K562 (cell line): ENCODE data around the gene PRMT7. TPM values are rescaled to one million over a fixed set of nuclear protein-coding genes. Genes with fewer than 3 reads are reported as not detected.

ENCODE experiments used
- ATAC-seq: fragments of 200-7000 bp; cut with Tn5 transposase; 3 replicates; pipeline ENCODE4 v1.9.1; 2020; ENCODE audit warnings: moderate library complexity
- BruUV-seq: library from RNA; stranded (reverse); fragments of 400-500 nt; replicated peaks from 2 replicates; lab custom pipeline; 2021; lab: Mats Ljungman, UMichigan
- CTCF ChIA-PET: fragments of 300-600 bp; formaldehyde crosslinking; extraction: SDS; loops from one replicate; lab custom pipeline; 2021; ENCODE audit warnings: low intra/inter-chr PET ratio; lab: Yijun Ruan, JAX
- POLR2A ChIA-PET: fragments of 300-600, 350-650 bp; sonication (Branson Sonifier 250); formaldehyde crosslinking; extraction: SDS; loops from one replicate; lab custom pipeline; 2021; ENCODE audit warnings: antibody characterized with exemption, inconsistent platforms; lab: Yijun Ruan, JAX
- DNase-seq, 4 experiments: peaks; one replicate each; pipeline versions ENCODE4 v3.0.0 to v3.0.0-alpha.2; 2011 to 2018; ENCODE audit warnings: low spot score in 3 of 4, mixed read lengths in 3 of 4; ENCODE audit errors: extremely low read depth in 1 of 4
- FAIRE-seq: peaks from 2 replicates; lab custom pipeline; 2011; peaks lifted over from hg19 to GRCh38; lab: Jason Lieb, UNC
- H2AFZ ChIP-seq: 2 replicates; pipeline ENCODE4 v1.6.0; 2011; ENCODE audit warnings: low read depth, low read length, control low read depth, inconsistent platforms
- H3K27ac ChIP-seq: fragments of 200-600 bp; 3 replicates; pipeline ENCODE4 v1.8.0; 2011; ENCODE audit warnings: low read depth, mild to moderate bottlenecking, control low read depth, inconsistent platforms, low read length, moderate library complexity, mixed read lengths; ENCODE audit errors: extremely low read depth
- H3K27me3 ChIP-seq, 2 experiments: fragments of 300-600 bp in 1 of 2; 2 replicates in 1 of 2; 3 replicates in 1 of 2; pipeline versions ENCODE4 v1.6.0 to v1.8.0; 2011; ENCODE audit warnings: inconsistent platforms in 2 of 2, low read length in 2 of 2, mild to moderate bottlenecking in 1 of 2, mixed read lengths in 1 of 2, moderate library complexity in 1 of 2; ENCODE audit not compliant: control insufficient read depth in 2 of 2, insufficient read depth in 2 of 2
- H3K36me3 ChIP-seq: fragments of 300-600 bp; 3 replicates; pipeline ENCODE4 v1.8.0; 2011; ENCODE audit warnings: mild to moderate bottlenecking, low read length, inconsistent platforms; ENCODE audit not compliant: control insufficient read depth, insufficient read depth
- H3K4me1 ChIP-seq, 2 experiments: fragments of 200-600 bp in 1 of 2; replicated peaks in 1 of 2; 2 replicates in 1 of 2; 3 replicates in 1 of 2; pipeline versions ENCODE4 v1.5.1 to v1.8.0; 2011; ENCODE audit warnings: inconsistent platforms in 2 of 2, low read length in 2 of 2, mild to moderate bottlenecking in 1 of 2, mixed read lengths in 1 of 2, moderate library complexity in 1 of 2; ENCODE audit not compliant: control insufficient read depth in 2 of 2, insufficient read depth in 2 of 2
- H3K4me2 ChIP-seq: 2 replicates; pipeline ENCODE4 v1.6.1; 2011; ENCODE audit warnings: low read length, control low read depth, inconsistent platforms, mixed read lengths; ENCODE audit not compliant: insufficient read depth
- H3K4me3 ChIP-seq: fragments of 200-600 bp; sonication (generic), shearing (Covaris generic); 2 replicates; pipeline ENCODE4 v1.5.1; 2016; ENCODE audit warnings: control low read depth, inconsistent platforms
- H3K79me2 ChIP-seq: fragments of 200-600 bp; 3 replicates; pipeline ENCODE4 v1.8.0; 2011; ENCODE audit warnings: low read length, inconsistent platforms; ENCODE audit not compliant: control insufficient read depth, insufficient read depth
- H3K9ac ChIP-seq, 2 experiments: 2 replicates each; pipeline versions ENCODE4 v1.6.0 to v1.6.1; 2011; ENCODE audit warnings: low read depth in 2 of 2, low read length in 2 of 2, control low read depth in 1 of 2, inconsistent platforms in 1 of 2, mild to moderate bottlenecking in 1 of 2, mixed read lengths in 1 of 2; ENCODE audit not compliant: insufficient read depth in 1 of 2
- H3K9me1 ChIP-seq: one replicate; pipeline ENCODE4 v1.6.0; 2011; ENCODE audit warnings: inconsistent platforms, mild to moderate bottlenecking, low read length, moderate library complexity; ENCODE audit not compliant: control insufficient read depth, insufficient read depth
- H3K9me3 ChIP-seq: replicated peaks from 2 replicates; pipeline ENCODE4 v1.5.1; 2011; ENCODE audit warnings: low read depth, low read length, inconsistent platforms; ENCODE audit not compliant: control insufficient read depth, insufficient read depth
- H4K20me1 ChIP-seq: replicated peaks from 2 replicates; pipeline ENCODE4 v1.6.1; 2011; ENCODE audit warnings: low read length, inconsistent platforms, mixed read lengths; ENCODE audit not compliant: control insufficient read depth, insufficient read depth
- GTF2B ChIP-seq: IDR thresholded peaks from 2 replicates; pipeline ENCODE4 v1.6.1; 2011; ENCODE audit not compliant: insufficient read length; ENCODE audit errors: extremely low read depth
- ID3 ChIP-seq, 2 experiments: fragments of 250-450 bp in 1 of 2; fragments of 450-650 bp in 1 of 2; sonication (Bioruptor Pico) in 1 of 2; IDR thresholded peaks; 2 replicates each; pipeline versions ENCODE4 v1.6.1 to v1.8.0; 2016 to 2021; ENCODE audit warnings: mild to moderate bottlenecking in 2 of 2, moderate library complexity in 2 of 2, missing compliant biosample characterization in 1 of 2, missing genetic modification characterization in 1 of 2
- POLR3G ChIP-seq: IDR thresholded peaks from 2 replicates; pipeline ENCODE4 v1.6.1; 2011; ENCODE audit not compliant: insufficient read length, insufficient replicate concordance; ENCODE audit errors: extremely low read depth
- ZNF57 ChIP-seq: fragments of 450-650 bp; formaldehyde crosslinking; IDR thresholded peaks from 2 replicates; pipeline ENCODE4 v1.4.0; 2020; ENCODE audit warnings: mild to moderate bottlenecking, moderate library complexity
- ZNF609 ChIP-seq: sonication (generic); formaldehyde crosslinking; IDR thresholded peaks from 2 replicates; pipeline ENCODE4 v1.8.1; 2023; ENCODE audit warnings: missing genetic modification reagents, mild to moderate bottlenecking, borderline replicate concordance
- WGBS: fragments of 100-300 bp; shearing (Covaris generic); methylation state at CpG from one replicate; pipeline ENCODE4 v1.1.6; 2016; ENCODE audit warnings: low coverage, mixed read lengths; ENCODE audit not compliant: insufficient coverage; ENCODE audit errors: missing lambda C conversion rate; 5-methylcytosine and 5-hydroxymethylcytosine counted together
- in situ Hi-C: fragments of 300-500 bp; cut with MboI; formaldehyde crosslinking; loops from 4 replicates; pipeline ENCODE4 v1.15.0; 2018; ENCODE audit warnings: inconsistent platforms, mixed read lengths
- intact Hi-C: fragments of 100-400 bp; cut with micrococcal nuclease; formaldehyde crosslinking; loops from 2 replicates; pipeline ENCODE4 v1.14.2; 2022
- polyA plus RNA-seq, 8 experiments: library from polyadenylated mRNA; depleted of rRNA in 4 of 8; stranded (reverse) in 5 of 8; unstranded in 3 of 8; fragments of >200 nt; fragmentation: Nextera tagmentation in 2 of 8; fragmentation: Illumina TruSeq in 1 of 8; extraction: Ambion mirVana in 2 of 8; extraction: Trizol in 1 of 8; gene quantifications; 2 replicates each; pipeline versions ENCODE4 v1.2.1 to v1.2.3, GENCODE V29; 2011 to 2014; ENCODE audit warnings: inconsistent platforms in 1 of 8, missing spikeins in 1 of 8
- total RNA-seq, 7 experiments: library from RNA; depleted of rRNA in 6 of 7; stranded (reverse); fragments of >200 nt in 6 of 7; fragmentation: Illumina TruSeq in 2 of 7; extraction: Trizol in 2 of 7; gene quantifications; 2 replicates each; pipeline versions ENCODE4 v1.2.1 to v1.2.3, GENCODE V29; 2011 to 2021; ENCODE audit warnings: low replicate concordance in 1 of 7

The PRMT7 gene
- total and polyA plus RNA-seq, 9 of the 15 experiments (the other 6 are each of a cell fraction or from before 2014, with no cell fraction given): 6.4 to 88.8 (median 73.1) TPM

GRCh38 chr16:68270353-68270752 is 40.5 kb upstream of the PRMT7 start (continued):
- TF ChIP-seq GTF2B: no peak
- no peak for TF ChIP-seq ZNF609 (CRISPR knock-in tag)

GRCh38 chr16:68272507-68273209 is 38.2 kb upstream of the PRMT7 start:
- ATAC-seq: no peak
- intact Hi-C loops: no loop called here

More at GRCh38 chr16:68272507-68273209, 38.2 kb upstream of the PRMT7 start:
- Histone ChIP-seq H4K20me1 (peaks cover 31% of the 10 kb centered on the region), H3K27me3 (no peaks in the 10 kb centered on the region), H3K36me3 (peaks cover 73% of the 10 kb centered on the region), H3K9me1 (no peaks in the 10 kb centered on the region), H2AFZ (no peak overlapping the region), H3K79me2 (peaks cover 61% of the 10 kb centered on the region), H3K9ac (no peak overlapping the region; a peak in 1 of 4 replicates), H3K4me3 (no peak overlapping the region), H3K4me1 (peaks cover 2 to 12% of the 10 kb centered on the region in 2 experiments; a peak in 3 of 5 replicates), H3K4me2 (no peak overlapping the region), H3K9me3 (no peaks in the 10 kb centered on the region), H3K27ac (no peak overlapping the region)
- POLR2A ChIA-PET: interaction anchor here (0.6 to 1.5 kb wide), 7 partner anchors 9 to 206 kb away, joined by 3 to 8 read pairs (median 3); partner anchors contain the start of genes PRMT7, SLC7A6 and SLC7A6OS
- in situ Hi-C loops: no loop called here
- no TSS peak for BruUV-seq
- WGBS: 69% methylated on average over 4 of the region's 4 CpGs
- no peak for TF ChIP-seq ID3 (CRISPR knock-in tag; IDR thresholded peaks at IDR 0.05)
- no peak for TF ChIP-seq ID3 (tag; IDR thresholded peaks at IDR 0.05)
- no peak for TF ChIP-seq ZNF57
- TF ChIP-seq POLR3G: no peak
- FAIRE-seq: peak; percentile 29
- DNase-seq: no peak
- CTCF ChIA-PET: no interaction called here
